Panc1 (cell line): ENCODE measurements around the gene SH3GL1. TPM values are rescaled to one million over a fixed set of nuclear protein-coding genes. Genes with fewer than 3 reads are reported as not detected.

Source experiments
- ATAC-seq: fragments of 200-7000 bp; cut with Tn5 transposase; 2 replicates; pipeline ENCODE4 v1.9.1; 2020; ENCODE audit warnings: mild to moderate bottlenecking, moderate library complexity
- BruUV-seq: library from RNA; stranded (reverse); fragments of 400-500 nt; replicated peaks from 2 replicates; lab custom pipeline; 2021; lab: Mats Ljungman, UMichigan
- CTCF ChIA-PET: fragments of 300-600 bp; sonication (Branson Sonifier 250); formaldehyde crosslinking; loops from one replicate; lab custom pipeline; 2022; ENCODE audit warnings: antibody characterized with exemption; lab: Charles Lee
- POLR2A ChIA-PET: fragments of 300-600 bp; sonication (Branson Sonifier 250); formaldehyde crosslinking; loops from one replicate; lab custom pipeline; 2022; ENCODE audit warnings: antibody characterized with exemption; lab: Charles Lee
- DNase-seq: peaks from one replicate; pipeline ENCODE4 v3.0.0-alpha.2; 2010; ENCODE audit warnings: low read depth, low spot score
- H3K27ac ChIP-seq: 2 replicates; pipeline ENCODE4 v1.5.1; 2011; ENCODE audit warnings: mild to moderate bottlenecking, low read length, inconsistent platforms
- H3K27me3 ChIP-seq: fragments of 200-500 bp; sonication (Bioruptor generic); 2 replicates; pipeline ENCODE4 v1.6.0; 2014; ENCODE audit warnings: low read length, inconsistent platforms; ENCODE audit not compliant: control insufficient read depth, insufficient read depth
- H3K36me3 ChIP-seq: fragments of 200-500 bp; sonication (Bioruptor generic); 2 replicates; pipeline ENCODE4 v1.5.1; 2014; ENCODE audit warnings: inconsistent platforms, mild to moderate bottlenecking, low read length, moderate library complexity; ENCODE audit not compliant: control insufficient read depth, insufficient read depth
- H3K4me1 ChIP-seq: 2 replicates; pipeline ENCODE4 v1.5.1; 2011; ENCODE audit warnings: inconsistent platforms, mild to moderate bottlenecking, low read length, moderate library complexity; ENCODE audit not compliant: control insufficient read depth, insufficient read depth
- H3K4me3 ChIP-seq, 2 experiments: 2 replicates each; pipeline ENCODE4 v1.5.1; 2011 to 2012; ENCODE audit warnings: low read depth in 2 of 2, low read length in 2 of 2, mild to moderate bottlenecking in 2 of 2, inconsistent platforms in 1 of 2, moderate library complexity in 1 of 2
- H3K9me3 ChIP-seq: fragments of 200-500 bp; sonication (Bioruptor generic); 2 replicates; pipeline ENCODE4 v1.5.1; 2014; ENCODE audit warnings: low read depth, mild to moderate bottlenecking, inconsistent platforms, low read length, moderate library complexity; ENCODE audit not compliant: control insufficient read depth, insufficient read depth
- POLR2AphosphoS5 ChIP-seq: IDR thresholded peaks from 2 replicates; pipeline ENCODE4 v1.6.1; 2012; ENCODE audit warnings: mild to moderate bottlenecking, low read depth, low read length, moderate library complexity
- REST ChIP-seq, 2 experiments: IDR thresholded peaks; 2 replicates each; pipeline ENCODE4 v1.6.1; 2011 to 2012; ENCODE audit warnings: low read depth in 2 of 2, control low read depth in 1 of 2, low read length in 1 of 2, mild to moderate bottlenecking in 1 of 2, moderate library complexity in 1 of 2; ENCODE audit not compliant: insufficient read depth in 1 of 2
- SIN3A ChIP-seq: IDR thresholded peaks from 2 replicates; pipeline ENCODE4 v1.6.1; 2012; ENCODE audit warnings: low read depth, mild to moderate bottlenecking, low read length, moderate library complexity, borderline replicate concordance; ENCODE audit not compliant: insufficient read depth
- TCF7L2 ChIP-seq: IDR thresholded peaks from 2 replicates; pipeline ENCODE4 v1.6.1; 2011; ENCODE audit warnings: mild to moderate bottlenecking, low read depth, low read length, inconsistent platforms
- in situ Hi-C: cut with HindIII; loops from 2 replicates; pipeline ENCODE4 v1.10.0; 2016; ENCODE audit warnings: low sequenced_read_pairs, low pct_unique_long_range_greater_than_20kb
- intact Hi-C: fragments of 100-400 bp; cut with micrococcal nuclease; formaldehyde crosslinking; loops from one replicate; pipeline ENCODE4 v1.10.0; 2022; ENCODE audit not compliant: unreplicated experiment
- total RNA-seq: library from RNA; stranded (reverse); gene quantifications from one replicate; pipeline ENCODE4 v1.2.1, GENCODE V29; 2021; ENCODE audit not compliant: unreplicated experiment
- TF ChIP-seq, protein P1 (sequence below): fragments of 450-650 bp; IDR thresholded peaks from 2 replicates; pipeline ENCODE4 v1.5.1; 2017; ENCODE audit warnings: mild to moderate bottlenecking

SH3GL1 gene
- total RNA-seq, 1 experiment from 2014 or later, result 57.1 TPM

DNA sequence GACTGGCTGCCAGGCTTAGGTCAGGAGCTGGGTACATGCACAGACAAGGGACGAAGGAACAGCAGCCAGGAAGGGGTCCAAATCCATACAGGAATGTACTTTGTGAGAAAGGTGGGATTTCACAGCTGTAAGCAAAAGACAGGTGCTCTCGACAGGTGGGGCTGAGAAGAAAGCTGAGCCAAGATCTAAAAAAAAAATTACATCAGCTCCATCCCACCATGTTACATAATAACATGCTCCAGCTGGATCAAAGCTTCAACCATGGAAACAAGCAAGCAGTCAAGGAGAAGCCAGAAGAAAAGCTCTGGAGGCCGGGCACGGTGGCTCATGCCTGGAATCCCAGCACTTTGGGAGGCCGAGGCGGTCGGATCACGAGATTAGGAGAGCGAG is 49.3 kb upstream of the SH3GL1 start (continued):
- TF ChIP-seq, protein P1, sequence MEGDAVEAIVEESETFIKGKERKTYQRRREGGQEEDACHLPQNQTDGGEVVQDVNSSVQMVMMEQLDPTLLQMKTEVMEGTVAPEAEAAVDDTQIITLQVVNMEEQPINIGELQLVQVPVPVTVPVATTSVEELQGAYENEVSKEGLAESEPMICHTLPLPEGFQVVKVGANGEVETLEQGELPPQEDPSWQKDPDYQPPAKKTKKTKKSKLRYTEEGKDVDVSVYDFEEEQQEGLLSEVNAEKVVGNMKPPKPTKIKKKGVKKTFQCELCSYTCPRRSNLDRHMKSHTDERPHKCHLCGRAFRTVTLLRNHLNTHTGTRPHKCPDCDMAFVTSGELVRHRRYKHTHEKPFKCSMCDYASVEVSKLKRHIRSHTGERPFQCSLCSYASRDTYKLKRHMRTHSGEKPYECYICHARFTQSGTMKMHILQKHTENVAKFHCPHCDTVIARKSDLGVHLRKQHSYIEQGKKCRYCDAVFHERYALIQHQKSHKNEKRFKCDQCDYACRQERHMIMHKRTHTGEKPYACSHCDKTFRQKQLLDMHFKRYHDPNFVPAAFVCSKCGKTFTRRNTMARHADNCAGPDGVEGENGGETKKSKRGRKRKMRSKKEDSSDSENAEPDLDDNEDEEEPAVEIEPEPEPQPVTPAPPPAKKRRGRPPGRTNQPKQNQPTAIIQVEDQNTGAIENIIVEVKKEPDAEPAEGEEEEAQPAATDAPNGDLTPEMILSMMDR, result no peak

GRCh38 chr19:4449022-4449638 is 48.8 kb upstream of the SH3GL1 start:
- ChIA-PET CTCF (no interaction called here), POLR2A (no interaction called here)
- no peaks in the 10 kb centered on the region for H3K9me3 ChIP-seq
- H3K36me3 ChIP-seq, result no peaks in the 10 kb centered on the region
- intact Hi-C loops (no loop called here), in situ Hi-C loops (no loop called here)
- H3K4me3 ChIP-seq, result no peak overlapping the region
- no peaks in the 10 kb centered on the region for H3K27me3 ChIP-seq
- H3K27ac ChIP-seq, result no peak overlapping the region
- no peaks in the 10 kb centered on the region for H3K4me1 ChIP-seq
- no TSS peak for BruUV-seq
- no peak for DNase-seq
- no peak for ATAC-seq
- TF ChIP-seq REST (IDR thresholded peaks at IDR 0.05; ENCODE audit: insufficient read depth in 1 of 2, low read depth in 2 of 2, low read length in 1 of 2), result no peak
- TF ChIP-seq POLR2AphosphoS5, result no peak
- TF ChIP-seq, protein P1, result no peak
- no peak for TF ChIP-seq SIN3A
- no peak for TF ChIP-seq TCF7L2

- in situ Hi-C loops, result no loop called here
- intact Hi-C loops, result no loop called here
Observed at GRCh38 chr19:4448147-4448985, 48.0 kb upstream of the SH3GL1 start.

More at GRCh38 chr19:4448147-4448985, 48.0 kb upstream of the SH3GL1 start:
- Histone ChIP-seq H3K27ac (no peak overlapping the region), H3K9me3 (no peaks in the 10 kb centered on the region), H3K27me3 (no peaks in the 10 kb centered on the region), H3K4me3 (no peak overlapping the region), H3K36me3 (no peaks in the 10 kb centered on the region), H3K4me1 (no peaks in the 10 kb centered on the region)
- ChIA-PET CTCF (interaction anchor here (0.5 kb wide), 1 partner anchor 14 kb away, joined by 3 read pairs; no protein-coding TSS in a partner anchor), POLR2A (no interaction called here)
- ATAC-seq (no peak), DNase-seq (no peak)
- BruUV-seq, result no TSS peak
- TF ChIP-seq POLR2AphosphoS5 (no peak), SIN3A (no peak), REST (IDR thresholded peaks at IDR 0.05; ENCODE audit: insufficient read depth in 1 of 2, low read depth in 2 of 2, low read length in 1 of 2) (no peak), TCF7L2 (no peak)
- TF ChIP-seq, protein P1, result no peak
